HEK293 (cell line): ENCODE data around the gene ABLIM2.

ENCODE experiments used
- CTCF ChIP-seq: fragments of 450-650 bp; formaldehyde crosslinking; IDR thresholded peaks from 2 replicates; pipeline ENCODE4 v1.5.1; 2016; ENCODE audit warnings: missing biosample characterization, missing genetic modification characterization
- PRDM1 ChIP-seq: fragments of 450-650 bp; formaldehyde crosslinking; IDR thresholded peaks from 2 replicates; pipeline ENCODE4; 2016; ENCODE audit warnings: missing biosample characterization, missing genetic modification characterization
- ZNF266 ChIP-seq: fragments of 450-650 bp; formaldehyde crosslinking; IDR thresholded peaks from 2 replicates; pipeline ENCODE4 v1.5.1; 2016; ENCODE audit warnings: missing biosample characterization, missing genetic modification characterization, low read depth
- ZNF362 ChIP-seq: fragments of 450-650 bp; formaldehyde crosslinking; IDR thresholded peaks from 2 replicates; pipeline ENCODE4 v1.5.1; 2016; ENCODE audit warnings: missing biosample characterization, missing genetic modification characterization
- TF ChIP-seq, protein P1 (sequence below): fragments of 450-650 bp; formaldehyde crosslinking; IDR thresholded peaks from 2 replicates; pipeline ENCODE4 v1.5.1; 2016; ENCODE audit warnings: missing biosample characterization, missing genetic modification characterization, low read depth

GRCh38 chr4:8203817-8204216, 45.2 kb upstream of the ABLIM2 start:
- TF ChIP-seq ZNF362 (tag by site-specific recombination) (no peak), CTCF (tag by site-specific recombination) (no peak), PRDM1 (no peak), ZNF266 (no peak)
- TF ChIP-seq, protein P1, sequence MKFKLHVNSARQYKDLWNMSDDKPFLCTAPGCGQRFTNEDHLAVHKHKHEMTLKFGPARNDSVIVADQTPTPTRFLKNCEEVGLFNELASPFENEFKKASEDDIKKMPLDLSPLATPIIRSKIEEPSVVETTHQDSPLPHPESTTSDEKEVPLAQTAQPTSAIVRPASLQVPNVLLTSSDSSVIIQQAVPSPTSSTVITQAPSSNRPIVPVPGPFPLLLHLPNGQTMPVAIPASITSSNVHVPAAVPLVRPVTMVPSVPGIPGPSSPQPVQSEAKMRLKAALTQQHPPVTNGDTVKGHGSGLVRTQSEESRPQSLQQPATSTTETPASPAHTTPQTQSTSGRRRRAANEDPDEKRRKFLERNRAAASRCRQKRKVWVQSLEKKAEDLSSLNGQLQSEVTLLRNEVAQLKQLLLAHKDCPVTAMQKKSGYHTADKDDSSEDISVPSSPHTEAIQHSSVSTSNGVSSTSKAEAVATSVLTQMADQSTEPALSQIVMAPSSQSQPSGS: no peak
